ENCODE measurements around the gene SKP1.

DNA sequence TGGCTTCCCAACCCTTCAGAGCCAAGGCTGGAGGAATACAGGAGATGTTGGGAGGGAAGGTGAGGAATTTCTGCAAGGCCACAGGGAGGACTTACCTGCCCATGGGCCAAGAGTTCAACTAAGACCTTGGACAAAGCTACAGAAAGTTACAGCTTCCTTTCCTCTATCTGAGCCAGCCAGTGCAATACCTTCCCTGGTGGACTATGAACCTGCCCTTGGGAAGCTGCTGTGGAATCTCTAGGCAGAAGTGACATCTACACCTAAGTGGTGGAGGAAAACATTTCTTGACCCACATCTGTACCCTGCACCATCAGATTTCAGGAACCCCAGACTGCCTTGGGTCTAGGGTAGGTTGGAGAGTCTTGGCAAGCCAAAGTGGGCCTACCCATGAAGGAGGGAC is 6.7 kb upstream of the SKP1 start:
- TF ChIP-seq TAF1 (IDR thresholded peaks at IDR 0.05; ENCODE audit: borderline replicate concordance, insufficient read depth, low read length): no peak
- TF ChIP-seq SIN3A (IDR thresholded peaks at IDR 0.05; ENCODE audit: borderline replicate concordance, insufficient read depth, low read length): no peak
- TF ChIP-seq REST (IDR thresholded peaks at IDR 0.05; ENCODE audit: insufficient read depth in 1 of 2, low read depth in 2 of 2, low read length in 2 of 2): no peak

Data from PFSK-1 (cell line).